Skin of body (tissue), 2 donors: Measurements from ENCODE around the gene ELF2. TPM values are rescaled to one million over a fixed set of nuclear protein-coding genes. Genes with fewer than 3 reads are reported as not detected.
"Not testable (repeated sequence)": the region's sequence is repeated elsewhere in the genome, so short reads cannot be mapped to it uniquely, and the experiment has no call there.

ENCODE experiments used
- DNase-seq: peaks from one replicate; lab custom pipeline; 2025; lab: John Stamatoyannopoulos, UW
- total RNA-seq: library from RNA; depleted of rRNA; stranded (reverse); fragments of >200 nt; gene quantifications from one replicate; pipeline ENCODE4 v1.2.3, GENCODE V29; 2014

The ELF2 gene
- total RNA-seq, 1 donor from 2014 or later, result 66.2 TPM

GRCh38 chr4:139144911-139145551 is 32.0 kb downstream of the ELF2 start:
- no peak for DNase-seq

- DNase-seq, result no peak
These were observed 32.7 kb downstream of the ELF2 start for GRCh38 chr4:139144161-139144859.

- no peak for DNase-seq
These were observed 34.0 kb downstream of the ELF2 start for GRCh38 chr4:139142980-139143379.

- no peak for DNase-seq
These were observed 34.9 kb downstream of the ELF2 start for GRCh38 chr4:139142087-139142486.

- DNase-seq, result no peak
These were observed 39.3 kb downstream of the ELF2 start for GRCh38 chr4:139137763-139138162.

GRCh38 chr4:139134403-139134802 is 42.6 kb downstream of the ELF2 start:
- no peak for DNase-seq

DNA sequence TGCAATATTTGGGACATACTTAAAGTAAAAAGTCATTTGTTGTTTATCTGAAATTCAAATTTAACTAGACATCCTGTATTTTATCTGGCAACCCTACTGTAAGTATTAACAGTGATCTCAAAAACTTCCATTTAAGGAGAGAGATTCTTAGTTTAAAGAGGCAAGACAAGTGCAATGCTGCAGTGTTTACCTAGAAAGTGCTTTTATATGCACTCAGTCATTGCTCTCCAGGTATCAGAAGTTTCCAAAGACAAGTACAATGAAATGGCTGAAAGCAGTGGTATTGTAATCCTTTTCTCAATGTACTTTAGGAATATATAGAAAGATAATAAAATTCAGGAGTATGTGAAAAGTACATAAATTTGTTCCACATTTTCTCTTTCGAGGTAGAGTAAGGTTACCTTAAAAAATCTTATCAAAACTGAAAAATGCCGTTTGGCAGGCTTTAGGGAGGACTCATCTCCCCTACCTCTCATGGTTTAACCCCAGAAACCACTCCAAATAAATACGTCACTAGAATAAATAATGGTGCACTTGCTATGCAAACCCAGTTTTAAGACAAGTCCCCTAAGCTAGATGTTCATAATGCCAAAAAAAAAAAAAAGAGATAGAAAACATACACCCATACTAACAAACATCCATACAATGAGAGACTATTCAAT is 45.7 kb downstream of the ELF2 start:
- no peak for DNase-seq

DNA sequence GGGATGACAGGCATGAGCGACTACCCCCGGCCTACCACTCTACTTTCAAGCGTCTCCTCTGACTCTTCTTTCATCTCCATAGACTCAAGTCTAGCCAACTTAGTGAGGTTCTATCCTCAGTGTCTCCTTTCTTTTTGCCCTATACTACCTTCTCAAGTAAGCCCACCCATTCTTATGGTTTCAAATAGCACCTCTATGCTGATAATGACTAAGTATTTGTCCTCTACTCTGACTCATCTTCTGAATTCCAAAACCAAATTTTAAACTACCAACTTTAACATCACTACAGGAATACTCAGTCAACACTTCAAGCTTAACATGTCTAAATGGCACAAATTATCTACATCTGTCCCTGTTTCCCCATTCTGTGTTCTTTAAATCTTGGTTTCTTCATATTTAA is 47.8 kb downstream of the ELF2 start:
- DNase-seq, result no peak

- DNase-seq, result no peak
These were observed 50.1 kb downstream of the ELF2 start for GRCh38 chr4:139126898-139127297.

DNA sequence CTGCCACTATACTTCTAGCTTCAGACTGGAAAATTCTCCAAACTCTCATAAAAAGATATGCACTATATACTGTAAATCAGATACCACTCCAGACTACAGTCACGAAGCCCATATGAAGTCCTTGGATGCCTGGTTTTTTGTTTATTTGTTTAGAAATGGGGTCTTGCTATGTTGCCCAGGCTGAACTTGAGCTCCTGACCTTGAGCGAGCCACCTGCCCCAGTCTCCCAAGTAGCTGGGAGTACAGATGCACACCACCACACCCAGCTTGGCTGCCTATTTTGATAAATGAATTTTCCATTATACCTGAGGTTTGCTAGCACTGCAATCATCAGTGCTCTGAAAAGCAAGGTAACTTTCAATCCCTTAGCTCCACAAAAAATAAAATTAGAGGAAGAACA is 53.1 kb downstream of the ELF2 start:
- no peak for DNase-seq

- no peak for DNase-seq
These were observed 58.7 kb downstream of the ELF2 start for GRCh38 chr4:139118365-139118764.

DNA sequence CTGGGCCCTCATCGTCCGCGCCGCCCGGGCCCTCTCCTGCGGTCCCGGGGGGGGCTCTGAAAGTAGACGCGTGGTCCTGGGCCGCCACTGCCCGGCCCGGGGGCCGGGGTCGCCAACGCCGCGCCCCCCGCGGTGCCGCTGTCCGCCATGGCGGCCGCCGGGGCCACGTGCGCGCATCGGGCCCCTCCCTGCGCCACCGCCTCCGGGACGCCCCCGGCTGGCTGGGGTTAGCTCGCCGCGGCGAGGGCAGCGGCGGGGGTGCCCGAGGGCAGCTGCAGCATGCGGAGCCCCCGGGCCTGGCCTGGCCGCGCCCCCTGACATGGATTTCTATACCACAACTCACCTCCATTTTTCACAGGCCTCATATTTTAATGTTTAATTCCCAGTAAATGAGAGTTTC is 61.8 kb downstream of the ELF2 start:
- DNase-seq, result no peak

DNA sequence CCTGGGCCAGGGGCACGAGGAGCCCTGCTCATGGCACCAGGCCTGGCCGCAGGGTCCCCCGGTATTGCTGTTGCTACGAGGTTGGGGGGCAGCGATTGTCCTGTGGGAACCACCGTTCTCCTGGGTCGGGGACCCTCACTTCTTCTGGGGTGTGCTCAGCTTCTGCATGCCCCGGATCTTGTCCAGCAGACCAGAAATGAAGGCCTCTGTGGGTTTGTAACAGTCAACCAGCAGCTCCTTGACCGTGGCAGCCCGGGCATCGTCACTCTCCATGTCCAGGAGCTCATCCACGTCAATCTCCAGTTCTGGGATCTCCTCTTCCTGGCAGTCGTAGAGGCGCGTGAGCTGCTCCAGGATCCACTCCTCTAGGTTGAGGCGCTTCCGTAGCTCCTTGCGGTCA is 62.2 kb downstream of the ELF2 start:
- DNase-seq, result not testable (repeated sequence)

DNA sequence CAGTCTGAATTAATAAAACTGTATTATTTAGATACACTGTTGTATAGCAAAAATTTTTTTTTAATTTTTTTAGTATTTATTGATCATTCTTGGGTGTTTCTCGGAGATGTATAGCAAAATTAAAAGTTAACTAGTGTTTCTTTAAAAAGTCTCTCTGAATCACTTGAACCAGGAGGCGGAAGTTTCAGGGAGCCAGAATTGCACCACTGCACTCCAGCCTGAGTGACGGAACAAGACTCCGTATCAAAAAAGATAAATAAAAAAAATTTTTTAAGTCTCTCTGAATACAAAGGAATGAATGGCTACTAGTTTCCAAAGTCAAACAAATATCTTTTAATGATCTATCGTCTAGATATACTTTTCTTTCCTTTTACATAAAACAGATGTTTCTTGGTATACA is 64.4 kb downstream of the ELF2 start:
- no peak for DNase-seq

DNA sequence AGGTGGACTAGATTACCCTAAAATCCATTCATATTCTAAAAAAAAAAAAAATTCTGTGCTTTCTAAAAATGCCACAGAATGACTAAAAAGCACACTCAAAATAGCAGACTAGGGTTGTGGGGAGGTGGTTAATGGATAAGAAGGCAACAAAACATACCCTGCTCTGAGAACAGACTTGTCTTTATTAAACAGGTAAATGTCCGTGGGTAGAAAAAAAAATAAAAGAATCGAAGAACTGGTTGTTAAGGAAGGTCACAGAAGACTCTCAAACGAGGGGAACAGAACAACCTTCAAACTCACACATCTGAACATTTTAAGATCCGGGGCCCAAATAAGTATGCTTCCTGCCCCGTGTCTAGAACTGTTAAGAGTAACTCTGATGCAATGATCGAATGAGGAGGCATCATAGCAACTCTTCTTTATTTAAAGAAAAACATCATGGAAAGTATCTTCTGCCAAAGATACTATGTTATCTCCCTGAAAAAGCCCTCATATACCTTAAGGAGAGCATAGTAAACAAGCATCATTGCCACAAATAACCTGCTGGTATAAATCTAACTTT is 68.4 kb downstream of the ELF2 start:
- DNase-seq, result no peak

DNA sequence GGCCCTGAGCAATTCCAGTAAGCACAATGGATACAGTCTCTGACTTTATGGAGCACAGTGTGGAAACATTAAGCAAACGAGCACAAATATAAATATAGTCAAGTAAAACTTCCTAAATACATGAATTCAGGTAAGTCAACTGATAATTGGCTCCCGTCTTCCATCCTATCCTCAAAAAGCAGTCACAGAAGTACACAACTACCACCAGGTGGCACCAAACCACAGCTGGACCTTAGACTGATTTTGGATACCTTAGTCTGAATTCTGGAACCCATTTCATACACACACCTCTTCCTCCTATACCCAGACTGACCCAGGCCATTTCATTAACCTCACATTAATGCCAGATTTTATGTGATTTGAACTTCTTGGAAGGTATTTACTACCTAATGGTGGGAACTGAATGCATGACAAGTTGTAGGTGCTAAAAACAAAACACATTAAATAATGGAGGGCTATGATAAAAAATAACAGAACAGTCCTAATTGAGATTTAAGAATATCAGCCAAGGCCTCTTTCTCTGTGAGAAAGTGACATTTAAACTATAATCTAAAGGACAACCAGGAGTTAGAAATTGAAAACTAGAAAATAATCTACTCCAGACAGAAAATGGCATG is 77.5 kb downstream of the ELF2 start:
- peak; percentile 44 for DNase-seq

DNA sequence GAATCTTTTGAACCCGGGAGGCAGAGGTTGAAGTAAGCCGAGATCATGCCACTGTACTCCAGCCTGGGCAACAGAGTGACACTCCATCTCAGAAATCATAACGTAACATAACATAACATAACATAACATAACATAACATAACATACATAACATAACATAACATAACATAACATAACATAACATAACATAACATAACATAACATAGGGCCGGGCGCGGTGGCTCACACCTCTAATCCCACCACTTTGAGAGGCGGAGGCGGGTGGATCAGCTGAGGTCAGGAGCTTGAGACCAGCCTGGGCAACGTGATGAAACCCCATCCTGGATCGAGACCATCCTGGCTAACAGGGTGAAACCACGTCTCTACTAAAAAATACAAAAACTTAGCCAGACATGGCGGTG is 84.7 kb downstream of the ELF2 start:
- no peak for DNase-seq

DNA sequence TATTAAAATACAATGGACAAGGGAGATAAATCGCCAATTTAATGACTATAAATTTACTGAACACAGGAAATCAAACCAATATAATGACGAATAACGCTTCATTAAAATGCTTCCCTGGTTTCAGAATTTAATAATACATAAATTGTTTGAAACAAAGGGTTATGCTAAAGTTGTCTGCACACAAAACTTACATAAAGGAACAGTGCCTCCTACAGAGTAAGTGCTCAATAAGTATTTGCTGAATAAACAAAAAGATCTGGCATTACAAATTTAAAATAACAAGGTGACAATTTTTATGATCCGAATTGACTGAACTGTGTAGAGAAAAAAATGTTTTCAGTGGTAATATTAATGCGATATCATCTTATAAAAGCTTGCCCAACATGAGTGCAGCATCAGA is 91.9 kb downstream of the ELF2 start:
- DNase-seq, result peak; percentile 21

- DNase-seq, result no peak
These were observed 92.3 kb downstream of the ELF2 start for GRCh38 chr4:139084804-139085093.

DNA sequence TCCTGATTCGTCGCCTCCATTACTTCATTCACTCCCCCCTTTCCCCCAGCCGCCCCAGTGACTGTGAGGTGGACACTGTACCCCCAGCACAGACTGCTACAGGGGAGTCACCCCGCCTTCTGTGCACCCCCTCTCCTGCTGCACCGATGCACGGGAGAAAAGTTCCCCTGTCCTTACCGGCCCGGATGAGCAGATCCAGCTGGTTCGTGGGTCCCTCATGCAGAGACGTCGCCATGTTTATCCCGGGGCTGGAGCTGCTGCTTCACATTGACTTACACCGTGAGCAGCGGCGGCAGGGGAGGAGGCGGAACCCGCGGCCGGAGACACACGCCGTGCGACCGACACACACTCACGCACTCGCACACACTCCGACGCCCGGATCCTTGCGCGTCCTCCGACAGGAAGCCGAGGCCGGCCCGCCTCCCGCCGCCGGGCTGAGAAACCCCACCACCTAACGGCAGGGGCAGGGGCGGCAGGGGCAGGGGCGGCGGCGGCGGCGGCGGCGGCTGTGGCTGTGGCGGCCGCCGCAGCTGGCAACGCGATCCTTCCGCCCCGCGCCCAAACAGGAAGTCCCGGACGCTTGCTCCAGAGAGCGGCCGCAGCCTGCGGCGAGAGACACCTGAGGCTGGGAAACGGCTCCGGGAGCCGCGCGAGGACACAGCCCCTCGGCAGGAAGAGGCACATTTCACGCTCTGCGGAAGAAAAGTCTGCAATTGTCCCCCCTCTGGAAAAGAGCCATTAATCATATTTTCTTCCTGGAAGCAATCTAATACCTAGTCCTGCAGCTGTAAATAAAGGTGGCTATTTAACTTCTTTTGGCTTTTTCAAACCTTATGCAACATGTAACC is 92.8 kb downstream of the ELF2 start:
- DNase-seq, result peak; percentile 85

DNA sequence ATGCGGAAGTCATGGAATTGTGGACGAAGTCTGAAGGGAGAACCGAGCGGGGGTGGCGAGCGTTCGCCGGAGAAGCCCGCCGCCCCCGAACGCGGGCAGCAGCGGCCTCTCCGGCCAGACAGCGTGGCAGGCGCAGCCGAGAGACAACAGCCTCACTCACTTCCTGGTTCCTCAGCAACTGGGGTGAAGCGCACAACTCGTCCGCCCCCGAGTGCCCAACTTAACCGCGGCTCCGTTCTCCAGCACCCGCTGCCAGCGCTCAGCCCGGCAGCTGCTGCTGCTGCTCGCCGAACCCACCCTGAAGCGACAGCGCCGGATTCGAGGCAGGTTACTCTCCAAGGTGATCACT is 93.4 kb downstream of the ELF2 start:
- peak; percentile 65 for DNase-seq
